GM15510 (cell line): ENCODE measurements around the gene ABCA10.

Source experiments
- POLR2A ChIP-seq: IDR thresholded peaks from 3 replicates; pipeline ENCODE4 v1.6.1; 2011; ENCODE audit warnings: borderline replicate concordance; ENCODE audit not compliant: insufficient read length; ENCODE audit errors: extremely low read depth

ABCA10 gene

DNA sequence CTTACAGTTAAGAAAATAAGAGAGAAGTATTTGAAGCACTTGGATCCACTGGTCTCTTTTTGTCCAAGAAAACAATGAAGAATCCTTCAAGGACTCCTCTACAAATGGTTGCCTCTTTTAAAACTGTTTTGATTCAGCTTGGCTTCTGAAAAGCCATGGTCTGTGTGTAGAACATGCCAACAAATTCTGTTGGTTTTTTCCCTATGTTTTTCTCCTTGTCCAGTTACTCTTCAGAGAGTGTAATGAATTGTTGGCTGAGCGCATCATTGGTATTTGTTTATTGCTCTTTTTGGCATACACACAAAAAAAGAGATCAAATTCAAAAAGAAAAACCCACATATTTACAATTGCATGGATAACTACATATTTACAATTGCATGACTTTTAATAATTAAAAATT, at the start of gene ABCA10:
Gene ABCA10 (minus strand): TSS at position 249 of the 400 bp plus-strand sequence. CDS start 3,466 bp downstream, outside the sequence.
- TF ChIP-seq POLR2A, result no peak

- TF ChIP-seq POLR2A, result no peak
Observed at GRCh38 chr17:69275751-69276150, 47.1 kb upstream of the ABCA10 start.

- no peak for TF ChIP-seq POLR2A
Observed at GRCh38 chr17:69271023-69271422, 42.4 kb upstream of the ABCA10 start.

GRCh38 chr17:69269131-69269998, 40.7 kb upstream of the ABCA10 start:
- TF ChIP-seq POLR2A, result no peak

DNA sequence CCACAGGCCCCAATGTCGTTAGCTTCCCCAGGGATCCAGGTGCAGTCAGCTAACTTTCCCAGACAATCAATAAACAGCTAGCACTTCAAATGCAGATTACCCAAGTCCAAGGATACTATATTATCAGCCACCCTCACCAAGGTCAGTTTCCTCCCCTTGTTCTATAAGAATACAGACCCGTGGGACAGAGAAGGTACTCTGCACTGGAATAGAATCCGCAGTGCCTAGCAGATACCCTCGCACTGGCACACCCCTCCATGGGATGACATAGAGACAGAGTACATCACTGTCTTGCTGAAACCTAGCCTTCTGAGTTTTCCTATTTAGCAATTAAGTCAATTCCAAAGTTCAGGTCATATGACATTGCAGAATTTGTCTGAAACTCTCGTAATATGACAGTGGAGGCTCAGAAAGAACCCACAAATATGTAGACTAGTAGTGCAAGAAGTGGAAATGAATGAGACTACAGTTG, 40.0 kb upstream of the ABCA10 start:
- no peak for TF ChIP-seq POLR2A

DNA sequence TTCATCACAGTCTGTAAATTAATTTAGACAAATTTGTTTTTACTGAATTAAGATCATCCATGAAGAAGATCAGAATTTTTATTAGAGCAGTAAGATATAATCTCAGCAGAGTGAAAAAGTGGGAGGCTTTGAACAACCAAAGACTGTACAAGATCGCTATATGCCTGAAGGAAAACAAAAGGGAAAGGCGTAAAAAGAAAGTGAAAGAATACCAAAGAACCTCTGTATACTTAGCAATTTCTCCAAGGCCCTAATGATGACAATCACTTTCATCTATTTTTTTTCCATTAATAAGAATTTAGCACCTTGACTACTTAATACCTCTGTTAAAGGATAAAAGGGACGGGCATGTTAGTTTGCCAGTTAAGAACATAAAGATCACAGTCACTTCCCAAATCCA, 38.6 kb upstream of the ABCA10 start:
- no peak for TF ChIP-seq POLR2A

- no peak for TF ChIP-seq POLR2A
Observed at GRCh38 chr17:69265873-69266272, 37.2 kb upstream of the ABCA10 start.

- TF ChIP-seq POLR2A, result no peak
Observed at GRCh38 chr17:69254187-69254586, 25.6 kb upstream of the ABCA10 start.

- TF ChIP-seq POLR2A, result no peak
Observed at GRCh38 chr17:69250641-69251040, 22.0 kb upstream of the ABCA10 start.

DNA sequence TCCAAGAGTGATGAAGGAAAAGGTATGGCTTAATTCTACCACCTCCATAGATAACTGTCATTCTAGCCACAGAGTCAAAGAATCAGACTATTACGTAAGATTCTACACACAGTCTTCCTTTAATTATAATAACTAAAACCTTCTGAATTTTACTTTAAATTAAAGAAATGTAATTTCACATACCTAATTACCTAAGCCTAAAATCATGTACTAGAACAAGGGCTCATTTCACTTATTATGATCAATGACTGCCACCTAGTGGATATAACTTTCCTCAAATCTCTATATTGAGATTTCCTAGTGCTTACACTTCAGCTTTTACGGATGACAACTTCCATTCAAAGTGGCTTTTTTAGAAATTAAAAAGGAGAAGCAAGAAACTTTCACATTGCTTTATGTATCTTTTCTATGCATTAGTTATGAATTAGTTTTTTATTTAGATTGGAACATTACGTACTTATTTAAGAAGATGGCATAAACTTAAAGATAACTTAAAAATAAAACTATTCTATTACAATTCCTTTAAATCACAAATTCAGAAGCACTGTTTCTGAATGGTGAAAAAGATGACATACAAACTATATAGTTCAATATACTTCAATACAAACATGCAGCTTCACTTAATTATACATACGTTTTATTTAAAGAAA, 18.2 kb upstream of the ABCA10 start:
- no peak for TF ChIP-seq POLR2A

DNA sequence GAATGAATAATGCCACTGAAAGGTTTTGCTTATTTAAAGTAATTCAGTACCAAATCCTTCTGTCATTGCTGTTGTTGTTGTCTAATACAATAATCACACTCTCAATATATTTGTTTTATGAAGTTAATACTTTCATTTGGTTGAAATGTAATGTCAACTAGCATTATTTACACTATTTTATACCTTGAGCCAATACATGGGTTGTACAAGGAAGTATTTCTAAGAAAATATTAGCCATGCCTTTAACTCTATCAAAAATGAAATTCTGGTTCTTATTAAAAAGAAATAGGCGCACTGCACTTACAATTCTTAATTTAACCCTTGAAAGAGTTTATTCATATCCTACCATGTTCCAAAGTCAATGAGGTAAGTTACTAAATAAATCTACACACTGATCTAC, 17.6 kb upstream of the ABCA10 start:
- no peak for TF ChIP-seq POLR2A

- TF ChIP-seq POLR2A, result no peak
Observed at GRCh38 chr17:69245617-69246016, 17.0 kb upstream of the ABCA10 start.

DNA sequence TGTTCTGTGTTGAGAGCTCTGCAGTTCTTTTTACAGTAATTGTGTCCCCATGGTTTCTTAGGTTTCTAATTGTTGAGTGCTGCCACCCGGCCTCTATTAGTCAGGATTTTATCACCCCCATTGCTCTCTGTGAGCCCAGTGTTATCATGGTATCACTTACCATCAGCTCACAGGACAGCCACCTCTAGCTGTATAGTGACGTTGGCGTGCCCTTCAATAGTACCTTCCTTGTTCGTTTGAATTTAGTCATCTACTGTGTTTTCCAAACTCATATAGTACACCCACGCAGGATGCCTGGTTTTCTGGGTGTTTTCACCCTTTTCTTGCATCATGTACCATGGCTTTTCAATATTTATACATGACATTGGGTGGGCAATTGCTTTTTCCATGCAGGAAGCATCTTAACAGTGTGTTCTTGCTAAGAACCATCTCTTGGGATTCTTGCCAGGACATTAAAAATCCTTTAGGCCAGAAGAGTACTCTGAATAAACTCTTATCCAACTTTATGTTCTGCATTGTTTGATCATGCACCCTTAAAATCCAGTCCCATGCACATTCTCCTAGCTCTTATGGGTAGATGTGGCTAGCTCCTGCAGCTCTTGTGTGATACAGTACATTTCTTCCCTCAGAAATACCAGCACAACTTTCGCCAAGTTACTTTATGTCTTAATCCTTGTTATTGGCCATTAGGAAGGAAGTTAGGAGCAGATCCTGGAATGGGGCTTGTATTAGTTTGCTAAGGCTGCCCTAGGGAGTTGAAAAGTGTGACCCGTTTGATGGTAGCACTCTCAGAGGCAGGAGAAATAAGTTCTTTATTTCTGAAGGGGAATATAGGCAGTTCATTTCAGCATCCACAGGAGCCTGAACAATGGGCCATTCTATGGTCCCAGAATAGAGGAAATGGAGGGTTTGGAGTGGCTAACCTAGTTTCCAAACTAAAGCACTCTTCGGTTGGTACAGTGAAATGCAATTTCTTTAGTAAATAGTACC, 11.3 kb upstream of the ABCA10 start:
- no peak for TF ChIP-seq POLR2A

DNA sequence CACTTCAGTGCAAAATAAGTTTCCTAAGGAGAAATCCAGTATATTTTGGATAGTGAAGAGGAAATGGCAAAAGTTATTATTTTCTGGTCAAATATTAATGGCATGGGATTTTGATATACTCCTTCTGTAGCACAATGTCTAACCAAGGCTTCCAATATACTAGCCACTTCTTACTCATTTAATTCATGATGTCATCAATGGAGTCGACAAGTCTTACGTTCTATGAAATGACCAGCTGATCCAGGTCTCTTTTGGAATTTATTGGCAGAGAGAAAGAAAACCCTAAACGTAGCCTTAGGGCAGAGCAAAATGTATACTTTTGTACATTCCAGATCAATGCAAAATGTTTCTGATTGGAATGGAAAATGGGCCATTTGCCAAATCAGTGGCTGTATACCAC, 8.3 kb upstream of the ABCA10 start:
- TF ChIP-seq POLR2A, result no peak

GRCh38 chr17:69236464-69236863, 7.8 kb upstream of the ABCA10 start:
- TF ChIP-seq POLR2A, result no peak

- no peak for TF ChIP-seq POLR2A
Observed at GRCh38 chr17:69235338-69236058, 6.9 kb upstream of the ABCA10 start.
